ENCODE results near the gene C9orf153.

C9orf153 gene

DNA sequence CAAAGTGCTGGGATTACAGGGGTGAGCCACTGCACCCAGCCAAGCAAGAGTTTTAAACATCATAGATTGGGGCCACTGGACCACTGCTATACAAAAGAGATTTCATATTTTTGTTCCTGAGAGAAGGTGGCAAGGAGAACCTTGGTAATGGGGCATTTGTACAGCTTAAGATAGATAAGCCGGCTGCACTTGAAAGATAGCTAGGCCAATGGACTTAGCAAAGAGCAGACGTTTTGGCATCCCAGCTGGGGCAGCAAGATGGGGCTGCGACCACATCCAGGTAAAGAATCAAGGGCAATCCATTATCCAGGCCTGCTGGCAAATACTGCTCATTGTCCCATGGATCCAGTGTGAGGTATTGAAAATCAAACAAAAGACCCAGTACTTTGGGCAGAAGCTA lies 26.8 kb upstream of the C9orf153 start (continued):
- TF ChIP-seq, protein P1, sequence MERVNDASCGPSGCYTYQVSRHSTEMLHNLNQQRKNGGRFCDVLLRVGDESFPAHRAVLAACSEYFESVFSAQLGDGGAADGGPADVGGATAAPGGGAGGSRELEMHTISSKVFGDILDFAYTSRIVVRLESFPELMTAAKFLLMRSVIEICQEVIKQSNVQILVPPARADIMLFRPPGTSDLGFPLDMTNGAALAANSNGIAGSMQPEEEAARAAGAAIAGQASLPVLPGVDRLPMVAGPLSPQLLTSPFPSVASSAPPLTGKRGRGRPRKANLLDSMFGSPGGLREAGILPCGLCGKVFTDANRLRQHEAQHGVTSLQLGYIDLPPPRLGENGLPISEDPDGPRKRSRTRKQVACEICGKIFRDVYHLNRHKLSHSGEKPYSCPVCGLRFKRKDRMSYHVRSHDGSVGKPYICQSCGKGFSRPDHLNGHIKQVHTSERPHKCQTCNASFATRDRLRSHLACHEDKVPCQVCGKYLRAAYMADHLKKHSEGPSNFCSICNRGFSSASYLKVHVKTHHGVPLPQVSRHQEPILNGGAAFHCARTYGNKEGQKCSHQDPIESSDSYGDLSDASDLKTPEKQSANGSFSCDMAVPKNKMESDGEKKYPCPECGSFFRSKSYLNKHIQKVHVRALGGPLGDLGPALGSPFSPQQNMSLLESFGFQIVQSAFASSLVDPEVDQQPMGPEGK (CRISPR knock-in tag; IDR thresholded peaks at IDR 0.05; ENCODE audit: borderline replicate concordance), result no peak
- TF ChIP-seq, protein P2, sequence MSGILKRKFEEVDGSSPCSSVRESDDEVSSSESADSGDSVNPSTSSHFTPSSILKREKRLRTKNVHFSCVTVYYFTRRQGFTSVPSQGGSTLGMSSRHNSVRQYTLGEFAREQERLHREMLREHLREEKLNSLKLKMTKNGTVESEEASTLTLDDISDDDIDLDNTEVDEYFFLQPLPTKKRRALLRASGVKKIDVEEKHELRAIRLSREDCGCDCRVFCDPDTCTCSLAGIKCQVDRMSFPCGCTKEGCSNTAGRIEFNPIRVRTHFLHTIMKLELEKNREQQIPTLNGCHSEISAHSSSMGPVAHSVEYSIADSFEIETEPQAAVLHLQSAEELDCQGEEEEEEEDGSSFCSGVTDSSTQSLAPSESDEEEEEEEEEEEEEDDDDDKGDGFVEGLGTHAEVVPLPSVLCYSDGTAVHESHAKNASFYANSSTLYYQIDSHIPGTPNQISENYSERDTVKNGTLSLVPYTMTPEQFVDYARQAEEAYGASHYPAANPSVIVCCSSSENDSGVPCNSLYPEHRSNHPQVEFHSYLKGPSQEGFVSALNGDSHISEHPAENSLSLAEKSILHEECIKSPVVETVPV (CRISPR knock-in tag; IDR thresholded peaks at IDR 0.05), result no peak
- no peak for TF ChIP-seq ZNF70 (CRISPR knock-in tag; IDR thresholded peaks at IDR 0.05)
- no peak for TF ChIP-seq ZC3H10 (CRISPR knock-in tag; IDR thresholded peaks at IDR 0.05)
- TF ChIP-seq ESRRG (CRISPR knock-in tag; IDR thresholded peaks at IDR 0.05), result no peak
- TF ChIP-seq ZNF565 (CRISPR knock-in tag; conservative IDR thresholded peaks at IDR 0.05; ENCODE audit: low read depth), result no peak
- TF ChIP-seq RARB (CRISPR knock-in tag; IDR thresholded peaks at IDR 0.05), result no peak
- TF ChIP-seq PPARA (CRISPR knock-in tag; IDR thresholded peaks at IDR 0.05; ENCODE audit: borderline replicate concordance), result no peak
- TF ChIP-seq, protein P3, sequence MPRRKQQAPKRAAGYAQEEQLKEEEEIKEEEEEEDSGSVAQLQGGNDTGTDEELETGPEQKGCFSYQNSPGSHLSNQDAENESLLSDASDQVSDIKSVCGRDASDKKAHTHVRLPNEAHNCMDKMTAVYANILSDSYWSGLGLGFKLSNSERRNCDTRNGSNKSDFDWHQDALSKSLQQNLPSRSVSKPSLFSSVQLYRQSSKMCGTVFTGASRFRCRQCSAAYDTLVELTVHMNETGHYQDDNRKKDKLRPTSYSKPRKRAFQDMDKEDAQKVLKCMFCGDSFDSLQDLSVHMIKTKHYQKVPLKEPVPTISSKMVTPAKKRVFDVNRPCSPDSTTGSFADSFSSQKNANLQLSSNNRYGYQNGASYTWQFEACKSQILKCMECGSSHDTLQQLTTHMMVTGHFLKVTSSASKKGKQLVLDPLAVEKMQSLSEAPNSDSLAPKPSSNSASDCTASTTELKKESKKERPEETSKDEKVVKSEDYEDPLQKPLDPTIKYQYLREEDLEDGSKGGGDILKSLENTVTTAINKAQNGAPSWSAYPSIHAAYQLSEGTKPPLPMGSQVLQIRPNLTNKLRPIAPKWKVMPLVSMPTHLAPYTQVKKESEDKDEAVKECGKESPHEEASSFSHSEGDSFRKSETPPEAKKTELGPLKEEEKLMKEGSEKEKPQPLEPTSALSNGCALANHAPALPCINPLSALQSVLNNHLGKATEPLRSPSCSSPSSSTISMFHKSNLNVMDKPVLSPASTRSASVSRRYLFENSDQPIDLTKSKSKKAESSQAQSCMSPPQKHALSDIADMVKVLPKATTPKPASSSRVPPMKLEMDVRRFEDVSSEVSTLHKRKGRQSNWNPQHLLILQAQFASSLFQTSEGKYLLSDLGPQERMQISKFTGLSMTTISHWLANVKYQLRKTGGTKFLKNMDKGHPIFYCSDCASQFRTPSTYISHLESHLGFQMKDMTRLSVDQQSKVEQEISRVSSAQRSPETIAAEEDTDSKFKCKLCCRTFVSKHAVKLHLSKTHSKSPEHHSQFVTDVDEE (CRISPR knock-in tag; IDR thresholded peaks at IDR 0.05), result no peak
- TF ChIP-seq CSDC2 (CRISPR knock-in tag; IDR thresholded peaks at IDR 0.05), result no peak
- TF ChIP-seq TCF4 (CRISPR knock-in tag; IDR thresholded peaks at IDR 0.05; ENCODE audit: borderline replicate concordance), result no peak

DNA sequence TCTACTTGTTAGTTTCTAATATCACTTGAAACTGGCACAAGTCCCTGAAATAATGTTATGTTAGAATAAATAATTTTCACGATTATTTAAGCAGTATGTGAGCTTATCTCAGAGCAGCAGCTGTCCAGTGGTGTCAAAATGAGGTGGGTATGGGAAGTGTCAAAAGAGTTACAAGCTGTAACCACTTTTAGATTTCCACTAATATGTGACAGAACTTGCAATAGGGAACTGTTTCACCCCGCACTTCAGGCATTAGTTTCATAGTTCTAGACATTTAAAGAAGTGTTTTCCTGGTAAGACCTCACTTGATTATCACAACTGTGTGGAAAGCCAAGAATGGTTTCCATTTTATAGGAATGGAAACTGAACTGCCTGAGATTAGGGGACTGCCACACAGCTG lies 25.8 kb upstream of the C9orf153 start:
- TF ChIP-seq ESRRG (CRISPR knock-in tag; IDR thresholded peaks at IDR 0.05) (no peak), SNAI2 (CRISPR knock-in tag; IDR thresholded peaks at IDR 0.05) (no peak), ZC3H10 (CRISPR knock-in tag; IDR thresholded peaks at IDR 0.05) (no peak), CSDC2 (CRISPR knock-in tag; IDR thresholded peaks at IDR 0.05) (no peak), GLIS3 (CRISPR knock-in tag; IDR thresholded peaks at IDR 0.05) (no peak), OSR1 (CRISPR knock-in tag; IDR thresholded peaks at IDR 0.05) (no peak), ZNF565 (CRISPR knock-in tag; conservative IDR thresholded peaks at IDR 0.05; ENCODE audit: low read depth) (no peak), RARB (CRISPR knock-in tag; IDR thresholded peaks at IDR 0.05) (no peak), PPARA (CRISPR knock-in tag; IDR thresholded peaks at IDR 0.05; ENCODE audit: borderline replicate concordance) (no peak), TCF4 (CRISPR knock-in tag; IDR thresholded peaks at IDR 0.05; ENCODE audit: borderline replicate concordance) (no peak), TOX (CRISPR knock-in tag; IDR thresholded peaks at IDR 0.05; ENCODE audit: borderline replicate concordance) (no peak), ZFP3 (CRISPR knock-in tag; IDR thresholded peaks at IDR 0.05) (no peak), BACH2 (CRISPR knock-in tag; IDR thresholded peaks at IDR 0.05; ENCODE audit: borderline replicate concordance) (no peak), ZNF8 (CRISPR knock-in tag; IDR thresholded peaks at IDR 0.05) (no peak), ZFP30 (CRISPR knock-in tag; IDR thresholded peaks at IDR 0.05) (no peak), ISL1 (CRISPR knock-in tag; IDR thresholded peaks at IDR 0.05) (no peak)
- TF ChIP-seq, protein P2 (CRISPR knock-in tag; IDR thresholded peaks at IDR 0.05), result no peak
- TF ChIP-seq, protein P3 (CRISPR knock-in tag; IDR thresholded peaks at IDR 0.05), result no peak
- TF ChIP-seq, protein P1 (CRISPR knock-in tag; IDR thresholded peaks at IDR 0.05; ENCODE audit: borderline replicate concordance), result no peak
- ATAC-seq, result no peak

All from SK-N-SH treated with all-trans-retinoic acid at 6 μM for 48 hours (cell line).